MM.1S (cell line): ENCODE measurements around the gene EPM2A.

Source experiments
- CTCF ChIP-seq: fragments of 300-600 bp; sonication (generic); IDR thresholded peaks from 2 replicates; pipeline ENCODE4 v1.5.1; 2016; ENCODE audit warnings: antibody characterized with exemption, low read length, mixed read lengths
- EZH2phosphoT487 ChIP-seq: fragments of 300-600 bp; sonication (generic); IDR thresholded peaks from 2 replicates; pipeline ENCODE4 v1.6.1; 2018; ENCODE audit warnings: antibody characterized with exemption, low read length

GRCh38 chr6:145643760-145644159 is 91.6 kb downstream of the EPM2A start:
- TF ChIP-seq CTCF (no peak), EZH2phosphoT487 (no peak)
